HepG2 (cell line): ENCODE results near the gene ACOX3. TPM values are rescaled to one million over a fixed set of nuclear protein-coding genes. Genes with fewer than 3 reads are reported as not detected.

ENCODE experiments used
- ATAC-seq: fragments of 200-7000 bp; cut with Tn5 transposase; 3 replicates; pipeline ENCODE4 v1.9.1; 2020; ENCODE audit warnings: mild to moderate bottlenecking, moderate library complexity
- BruUV-seq: library from RNA; stranded (reverse); fragments of 400-500 nt; replicated peaks from 2 replicates; lab custom pipeline; 2021; lab: Mats Ljungman, UMichigan
- CTCF ChIA-PET: fragments of 300-600 bp; formaldehyde crosslinking; extraction: SDS; loops from one replicate; lab custom pipeline; 2021; ENCODE audit warnings: low total read pairs, inconsistent platforms, low intra/inter-chr PET ratio; lab: Yijun Ruan, JAX
- POLR2A ChIA-PET: fragments of 350-600 bp; sonication (Branson Sonifier 250); formaldehyde crosslinking; loops from one replicate; lab custom pipeline; 2020; ENCODE audit warnings: antibody characterized with exemption, inconsistent platforms; lab: Yijun Ruan, JAX
- DNase-seq: peaks from one replicate; pipeline ENCODE4 v3.0.0-alpha.2; 2015; ENCODE audit warnings: low spot score
- FAIRE-seq: peaks from 3 replicates; lab custom pipeline; 2011; peaks lifted over from hg19 to GRCh38; lab: Jason Lieb, UNC
- H2AFZ ChIP-seq: one replicate; pipeline ENCODE4 v1.6.1; 2011; ENCODE audit warnings: low read length, inconsistent platforms
- H3K27ac ChIP-seq: fragments of 300-600 bp; 3 replicates; pipeline ENCODE4 v1.8.0; 2011; ENCODE audit warnings: mixed run types, mild to moderate bottlenecking, mixed read lengths, low read length, inconsistent platforms; ENCODE audit not compliant: insufficient read depth; ENCODE audit errors: extremely low read length
- H3K27me3 ChIP-seq, 2 experiments: fragments of 200-600 bp in 1 of 2; 2 replicates in 1 of 2; 3 replicates in 1 of 2; pipeline versions ENCODE4 v1.6.0 to v1.8.0; 2011; ENCODE audit warnings: low read length in 2 of 2, mild to moderate bottlenecking in 2 of 2, moderate library complexity in 2 of 2, inconsistent platforms in 1 of 2; ENCODE audit not compliant: insufficient read depth in 2 of 2, control insufficient read depth in 1 of 2
- H3K36me3 ChIP-seq, 2 experiments: fragments of 200-600 bp in 1 of 2; replicated peaks in 1 of 2; 2 replicates in 1 of 2; 3 replicates in 1 of 2; pipeline versions ENCODE4 v1.5.1 to v1.8.0; 2011; ENCODE audit warnings: low read length in 2 of 2, inconsistent platforms in 1 of 2; ENCODE audit not compliant: insufficient read depth in 2 of 2, control insufficient read depth in 1 of 2
- H3K4me1 ChIP-seq: 2 replicates; pipeline ENCODE4 v1.5.1; 2012; ENCODE audit warnings: low read length, inconsistent platforms; ENCODE audit not compliant: insufficient read depth
- H3K4me2 ChIP-seq: 2 replicates; pipeline ENCODE4 v1.6.0; 2011; ENCODE audit warnings: low read depth, low read length, inconsistent platforms
- H3K4me3 ChIP-seq, 3 experiments: fragments of 200-600 bp in 1 of 3; sonication (generic), shearing (Covaris generic) in 1 of 3; replicated peaks in 1 of 3; 2 replicates each; pipeline ENCODE4 v1.5.1; 2011 to 2016; ENCODE audit warnings: low read length in 3 of 3, inconsistent platforms in 2 of 3, low read depth in 2 of 3, mild to moderate bottlenecking in 2 of 3, control low read depth in 1 of 3, mixed read lengths in 1 of 3; ENCODE audit not compliant: insufficient read depth in 1 of 3
- H3K79me2 ChIP-seq: one replicate; pipeline ENCODE4 v1.6.1; 2011; ENCODE audit warnings: low read length, inconsistent platforms; ENCODE audit not compliant: insufficient read depth
- H3K9ac ChIP-seq: 2 replicates; pipeline ENCODE4 v1.6.0; 2011; ENCODE audit warnings: mild to moderate bottlenecking, low read depth, low read length, inconsistent platforms; ENCODE audit not compliant: insufficient read depth
- H3K9me3 ChIP-seq: 2 replicates; pipeline ENCODE4 v1.5.1; 2012; ENCODE audit warnings: mild to moderate bottlenecking, low read length
- H4K20me1 ChIP-seq: 2 replicates; pipeline ENCODE4 v1.6.0; 2011; ENCODE audit warnings: inconsistent platforms, mild to moderate bottlenecking, low read length, moderate library complexity; ENCODE audit not compliant: insufficient read depth
- ARNT2 ChIP-seq: sonication (generic); formaldehyde crosslinking; IDR thresholded peaks from 2 replicates; pipeline ENCODE4 v1.8.0; 2022; ENCODE audit warnings: mild to moderate bottlenecking, low read depth, missing genetic modification reagents, moderate library complexity
- FOXP1 ChIP-seq, 2 experiments: fragments of 450-650 bp in 1 of 2; IDR thresholded peaks; 2 replicates each; pipeline ENCODE4 v1.6.1; 2017 to 2018; ENCODE audit warnings: antibody characterized with exemption in 1 of 2
- HNRNPK ChIP-seq: fragments of 200-400 bp; formaldehyde crosslinking; IDR thresholded peaks from 2 replicates; pipeline ENCODE4 v1.6.1; 2018; ENCODE audit warnings: low read length, low read depth, moderate library complexity, mild to moderate bottlenecking; ENCODE audit not compliant: poor library complexity, severe bottlenecking
- PHF21A ChIP-seq: sonication (generic); formaldehyde crosslinking; IDR thresholded peaks from 2 replicates; pipeline ENCODE4 v1.5.0; 2020; ENCODE audit warnings: mild to moderate bottlenecking, missing genetic modification reagents
- PHF8 ChIP-seq: sonication (generic); formaldehyde crosslinking; IDR thresholded peaks from 2 replicates; pipeline ENCODE4 v1.5.0; 2020; ENCODE audit warnings: missing genetic modification reagents
- POLR2AphosphoS2 ChIP-seq: IDR thresholded peaks from 2 replicates; pipeline ENCODE4 v1.6.1; 2011; ENCODE audit warnings: low read depth, low read length, improper control_type of control experiment
- RAD21 ChIP-seq: fragments of 450-650 bp; formaldehyde crosslinking; IDR thresholded peaks from 2 replicates; pipeline ENCODE4 v1.5.0; 2020; ENCODE audit warnings: mild to moderate bottlenecking
- RBM39 ChIP-seq: fragments of 200-400 bp; formaldehyde crosslinking; IDR thresholded peaks from one replicate; pipeline ENCODE4 v1.6.1; 2018; ENCODE audit warnings: antibody characterized with exemption, mild to moderate bottlenecking, low read depth, low read length; ENCODE audit not compliant: poor library complexity, severe bottlenecking
- SAP130 ChIP-seq: IDR thresholded peaks from 2 replicates; pipeline ENCODE4 v1.6.1; 2016; ENCODE audit warnings: low read depth
- SMAD3 ChIP-seq: sonication (generic); formaldehyde crosslinking; IDR thresholded peaks from 2 replicates; pipeline ENCODE4 v1.4.0; 2020; ENCODE audit warnings: missing genetic modification reagents
- U2AF1 ChIP-seq: fragments of 200-400 bp; formaldehyde crosslinking; optimal IDR thresholded peaks from 2 replicates; pipeline ENCODE3; 2017; ENCODE audit warnings: mild to moderate bottlenecking, low read depth, low read length
- ZMAT3 ChIP-seq: sonication (generic); formaldehyde crosslinking; conservative IDR thresholded peaks from 2 replicates; pipeline ENCODE4 v1.7.0; 2021; ENCODE audit warnings: missing genetic modification reagents
- ZSCAN22 ChIP-seq: sonication (generic); formaldehyde crosslinking; IDR thresholded peaks from 2 replicates; pipeline ENCODE4 v1.4.0; 2020; ENCODE audit warnings: mild to moderate bottlenecking, missing genetic modification reagents
- WGBS: methylation state at CpG from one replicate; pipeline ENCODE4 v1.1.6; 2017; ENCODE audit warnings: low lambda C conversion rate; 5-methylcytosine and 5-hydroxymethylcytosine counted together
- in situ Hi-C: cut with HindIII; loops from 2 replicates; pipeline ENCODE4 v1.10.0; 2017; ENCODE audit warnings: low pct_unique_long_range_greater_than_20kb; ENCODE audit not compliant: extremely low pct_ligation_motif_present
- intact Hi-C: fragments of 100-400 bp; cut with micrococcal nuclease; formaldehyde crosslinking; loops from one replicate; pipeline ENCODE4 v1.10.0; 2022; ENCODE audit not compliant: unreplicated experiment
- polyA plus RNA-seq, 8 experiments: library from polyadenylated mRNA; depleted of rRNA in 3 of 8; stranded (reverse) in 7 of 8; unstranded in 1 of 8; fragments of >200 nt; fragmentation: Illumina TruSeq in 4 of 8; extraction: Trizol in 4 of 8; gene quantifications; 2 replicates each; pipeline versions ENCODE4 v1.2.1 to v1.2.3, GENCODE V29; 2011 to 2016; ENCODE audit warnings: low read depth in 4 of 8, missing spikeins in 1 of 8, mixed read lengths in 1 of 8; ENCODE audit not compliant: insufficient read depth in 1 of 8
- total RNA-seq, 5 experiments: library from RNA; depleted of rRNA; stranded (reverse); fragments of >200 nt; fragmentation: Illumina TruSeq; extraction: Trizol; gene quantifications; 2 replicates each; pipeline ENCODE4 v1.2.3, GENCODE V29; 2016; ENCODE audit warnings: low read depth in 1 of 5
- TF ChIP-seq, protein P1 (sequence below): sonication (generic); formaldehyde crosslinking; IDR thresholded peaks from 2 replicates; pipeline ENCODE4 v1.9.0; 2021; ENCODE audit warnings: missing genetic modification reagents, mild to moderate bottlenecking, borderline replicate concordance
- TF ChIP-seq, protein P2 (sequence below): sonication (generic); formaldehyde crosslinking; IDR thresholded peaks from 2 replicates; pipeline ENCODE4 v1.5.0; 2020; ENCODE audit warnings: missing genetic modification reagents
- TF ChIP-seq, protein P3 (sequence below): sonication (generic); formaldehyde crosslinking; conservative IDR thresholded peaks from 2 replicates; pipeline ENCODE4 v1.4.0; 2020; ENCODE audit warnings: missing genetic modification reagents
- TF ChIP-seq, protein P4 (sequence below): sonication (generic); formaldehyde crosslinking; IDR thresholded peaks from 2 replicates; pipeline ENCODE4 v1.4.0; 2020; ENCODE audit warnings: low read depth, mild to moderate bottlenecking, missing genetic modification reagents

Gene ACOX3
- total and polyA plus RNA-seq, 2 of the 13 experiments (the other 11 are each of a cell fraction or from before 2014, with no cell fraction given) = 4.2 to 17.8 TPM

DNA sequence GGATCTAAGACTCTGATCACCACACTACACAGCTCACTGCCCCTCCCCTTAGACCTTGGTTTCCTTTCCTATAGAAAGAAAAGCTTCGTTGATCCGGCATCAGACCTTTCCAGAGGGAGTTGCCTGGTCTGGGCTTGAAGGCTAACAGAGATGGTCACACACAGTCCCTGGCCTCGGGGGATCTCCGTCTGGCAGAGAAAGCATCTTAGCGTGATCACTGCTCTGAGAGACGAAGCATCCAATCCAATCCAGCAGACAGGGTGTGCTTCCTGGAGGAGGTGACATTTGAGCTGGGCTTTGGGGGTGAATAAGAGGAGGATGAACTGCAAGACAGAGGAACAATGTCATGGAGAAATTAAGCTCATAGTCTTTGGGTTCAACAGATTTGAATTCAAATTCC is 121.5 kb downstream of the ACOX3 start (continued):
- TF ChIP-seq, protein P1, sequence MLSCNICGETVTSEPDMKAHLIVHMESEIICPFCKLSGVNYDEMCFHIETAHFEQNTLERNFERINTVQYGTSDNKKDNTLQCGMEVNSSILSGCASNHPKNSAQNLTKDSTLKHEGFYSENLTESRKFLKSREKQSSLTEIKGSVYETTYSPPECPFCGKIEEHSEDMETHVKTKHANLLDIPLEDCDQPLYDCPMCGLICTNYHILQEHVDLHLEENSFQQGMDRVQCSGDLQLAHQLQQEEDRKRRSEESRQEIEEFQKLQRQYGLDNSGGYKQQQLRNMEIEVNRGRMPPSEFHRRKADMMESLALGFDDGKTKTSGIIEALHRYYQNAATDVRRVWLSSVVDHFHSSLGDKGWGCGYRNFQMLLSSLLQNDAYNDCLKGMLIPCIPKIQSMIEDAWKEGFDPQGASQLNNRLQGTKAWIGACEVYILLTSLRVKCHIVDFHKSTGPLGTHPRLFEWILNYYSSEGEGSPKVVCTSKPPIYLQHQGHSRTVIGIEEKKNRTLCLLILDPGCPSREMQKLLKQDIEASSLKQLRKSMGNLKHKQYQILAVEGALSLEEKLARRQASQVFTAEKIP (CRISPR knock-in tag) = no peak
- TF ChIP-seq PHF8 (CRISPR knock-in tag) (no peak), RAD21 (CRISPR knock-in tag) (no peak), ZSCAN22 (CRISPR knock-in tag) (no peak), HNRNPK (no peak)
- TF ChIP-seq, protein P2, sequence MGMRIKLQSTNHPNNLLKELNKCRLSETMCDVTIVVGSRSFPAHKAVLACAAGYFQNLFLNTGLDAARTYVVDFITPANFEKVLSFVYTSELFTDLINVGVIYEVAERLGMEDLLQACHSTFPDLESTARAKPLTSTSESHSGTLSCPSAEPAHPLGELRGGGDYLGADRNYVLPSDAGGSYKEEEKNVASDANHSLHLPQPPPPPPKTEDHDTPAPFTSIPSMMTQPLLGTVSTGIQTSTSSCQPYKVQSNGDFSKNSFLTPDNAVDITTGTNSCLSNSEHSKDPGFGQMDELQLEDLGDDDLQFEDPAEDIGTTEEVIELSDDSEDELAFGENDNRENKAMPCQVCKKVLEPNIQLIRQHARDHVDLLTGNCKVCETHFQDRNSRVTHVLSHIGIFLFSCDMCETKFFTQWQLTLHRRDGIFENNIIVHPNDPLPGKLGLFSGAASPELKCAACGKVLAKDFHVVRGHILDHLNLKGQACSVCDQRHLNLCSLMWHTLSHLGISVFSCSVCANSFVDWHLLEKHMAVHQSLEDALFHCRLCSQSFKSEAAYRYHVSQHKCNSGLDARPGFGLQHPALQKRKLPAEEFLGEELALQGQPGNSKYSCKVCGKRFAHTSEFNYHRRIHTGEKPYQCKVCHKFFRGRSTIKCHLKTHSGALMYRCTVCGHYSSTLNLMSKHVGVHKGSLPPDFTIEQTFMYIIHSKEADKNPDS (CRISPR knock-in tag) = no peak

DNA sequence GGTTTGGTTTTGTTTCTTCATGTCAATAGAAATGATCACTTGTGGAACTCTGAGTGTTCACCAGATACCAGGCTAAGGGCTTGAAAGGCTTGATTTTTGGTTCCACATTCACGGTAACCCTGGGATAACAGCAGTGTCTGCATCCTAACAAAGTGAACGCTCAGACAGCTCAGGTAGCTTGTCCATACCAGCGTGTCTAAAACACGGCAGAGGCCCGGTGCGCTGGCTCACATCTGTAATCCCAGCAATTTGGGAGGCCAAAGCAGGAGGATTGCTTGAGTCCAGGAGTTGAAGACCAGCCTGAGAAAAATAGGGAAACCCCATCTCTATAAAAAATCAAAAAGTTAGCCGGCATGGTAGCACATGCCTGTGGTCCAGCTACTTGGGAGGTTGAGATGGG is 122.0 kb downstream of the ACOX3 start:
- Histone ChIP-seq H2AFZ (no peak overlapping the region), H3K27me3 (peaks cover 1 to 30% of the 10 kb centered on the region in 2 experiments; a peak in 4 of 5 replicates), H3K27ac (no peak overlapping the region), H3K9ac (no peak overlapping the region), H3K4me3 (no peak overlapping the region), H4K20me1 (no peaks in the 10 kb centered on the region), H3K4me1 (peaks cover 17% of the 10 kb centered on the region), H3K4me2 (no peak overlapping the region), H3K79me2 (no peaks in the 10 kb centered on the region), H3K36me3 (no peaks in the 10 kb centered on the region), H3K9me3 (no peaks in the 10 kb centered on the region)
- FAIRE-seq (no peak), DNase-seq (no peak), ATAC-seq (no peak)
- ChIA-PET POLR2A (no interaction called here), CTCF (no interaction called here)
- intact Hi-C loops (no loop called here), in situ Hi-C loops (no loop called here)
- no TSS peak for BruUV-seq
- WGBS = 35% methylated on average over 7 of the region's 7 CpGs
- no peak for TF ChIP-seq FOXP1 (IDR thresholded peaks at IDR 0.05)
- no peak for TF ChIP-seq FOXP1 (CRISPR knock-in tag; IDR thresholded peaks at IDR 0.05)
- no peak for TF ChIP-seq SMAD3
- TF ChIP-seq, protein P3, sequence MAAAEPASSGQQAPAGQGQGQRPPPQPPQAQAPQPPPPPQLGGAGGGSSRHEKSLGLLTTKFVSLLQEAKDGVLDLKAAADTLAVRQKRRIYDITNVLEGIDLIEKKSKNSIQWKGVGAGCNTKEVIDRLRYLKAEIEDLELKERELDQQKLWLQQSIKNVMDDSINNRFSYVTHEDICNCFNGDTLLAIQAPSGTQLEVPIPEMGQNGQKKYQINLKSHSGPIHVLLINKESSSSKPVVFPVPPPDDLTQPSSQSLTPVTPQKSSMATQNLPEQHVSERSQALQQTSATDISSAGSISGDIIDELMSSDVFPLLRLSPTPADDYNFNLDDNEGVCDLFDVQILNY (CRISPR knock-in tag) = no peak
- no peak for TF ChIP-seq U2AF1
- TF ChIP-seq, protein P4, sequence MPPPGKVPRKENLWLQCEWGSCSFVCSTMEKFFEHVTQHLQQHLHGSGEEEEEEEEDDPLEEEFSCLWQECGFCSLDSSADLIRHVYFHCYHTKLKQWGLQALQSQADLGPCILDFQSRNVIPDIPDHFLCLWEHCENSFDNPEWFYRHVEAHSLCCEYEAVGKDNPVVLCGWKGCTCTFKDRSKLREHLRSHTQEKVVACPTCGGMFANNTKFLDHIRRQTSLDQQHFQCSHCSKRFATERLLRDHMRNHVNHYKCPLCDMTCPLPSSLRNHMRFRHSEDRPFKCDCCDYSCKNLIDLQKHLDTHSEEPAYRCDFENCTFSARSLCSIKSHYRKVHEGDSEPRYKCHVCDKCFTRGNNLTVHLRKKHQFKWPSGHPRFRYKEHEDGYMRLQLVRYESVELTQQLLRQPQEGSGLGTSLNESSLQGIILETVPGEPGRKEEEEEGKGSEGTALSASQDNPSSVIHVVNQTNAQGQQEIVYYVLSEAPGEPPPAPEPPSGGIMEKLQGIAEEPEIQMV (CRISPR knock-in tag) = no peak
- TF ChIP-seq POLR2AphosphoS2 = no peak
- no peak for TF ChIP-seq RBM39
- TF ChIP-seq ARNT2 = no peak
- TF ChIP-seq PHF21A (CRISPR knock-in tag) = no peak
- TF ChIP-seq SAP130 (CRISPR knock-in tag) = no peak
- TF ChIP-seq ZMAT3 = no peak
